NCI-H1417 (cell line): ENCODE measurements around the gene SH2D3C.
A peak's percentile ranks its signal among the peaks of the same experiment; 100 is the strongest.
"Not testable (repeated sequence)": the region's sequence is repeated elsewhere in the genome, so short reads cannot be mapped to it uniquely, and the experiment has no call there.

Source experiments
- DNase-seq, 3 experiments: peaks; one replicate each; lab custom pipeline; 2025; lab: John Stamatoyannopoulos, UW

SH2D3C gene

DNA sequence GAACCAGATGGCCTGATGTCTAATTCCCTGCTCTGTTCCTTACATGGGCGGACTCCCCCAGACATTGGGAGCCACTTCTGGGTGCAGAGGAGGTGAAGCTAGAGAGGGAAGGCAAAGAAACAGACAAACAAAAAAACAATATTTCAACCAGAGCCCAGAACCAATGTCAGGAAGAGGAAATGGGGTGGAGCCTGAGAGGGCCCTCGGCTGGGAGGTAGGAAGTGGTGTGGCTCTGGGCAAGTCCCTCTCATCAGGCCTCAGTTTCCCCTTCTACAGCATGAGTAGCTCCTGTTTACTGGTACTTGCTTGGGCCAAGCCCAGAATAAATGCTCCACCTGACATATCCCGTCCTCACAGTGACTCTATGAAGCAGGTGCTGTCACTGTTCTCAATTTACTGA lies 11.1 kb downstream of the SH2D3C start:
- no peak for DNase-seq

DNA sequence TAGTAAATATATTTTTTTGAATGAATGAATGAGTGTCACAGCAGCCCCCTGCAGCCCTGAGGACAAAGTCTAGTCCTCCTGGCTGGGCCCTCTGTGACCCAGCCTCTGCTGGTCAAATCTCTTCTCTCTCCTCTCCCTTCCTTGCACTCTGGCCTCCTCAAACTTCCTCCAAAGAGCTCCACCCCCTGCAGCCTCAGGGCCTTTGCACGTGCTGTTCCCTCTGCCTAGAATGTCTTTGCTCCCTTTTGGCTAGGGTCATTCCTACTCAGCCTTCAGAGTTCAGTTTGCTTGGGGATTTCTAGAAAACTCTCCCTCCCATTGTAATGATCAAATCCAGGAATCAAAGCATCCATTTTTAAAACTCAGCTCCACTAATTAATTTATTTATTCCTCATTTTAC lies 13.0 kb downstream of the SH2D3C start:
- DNase-seq, result no peak

DNA sequence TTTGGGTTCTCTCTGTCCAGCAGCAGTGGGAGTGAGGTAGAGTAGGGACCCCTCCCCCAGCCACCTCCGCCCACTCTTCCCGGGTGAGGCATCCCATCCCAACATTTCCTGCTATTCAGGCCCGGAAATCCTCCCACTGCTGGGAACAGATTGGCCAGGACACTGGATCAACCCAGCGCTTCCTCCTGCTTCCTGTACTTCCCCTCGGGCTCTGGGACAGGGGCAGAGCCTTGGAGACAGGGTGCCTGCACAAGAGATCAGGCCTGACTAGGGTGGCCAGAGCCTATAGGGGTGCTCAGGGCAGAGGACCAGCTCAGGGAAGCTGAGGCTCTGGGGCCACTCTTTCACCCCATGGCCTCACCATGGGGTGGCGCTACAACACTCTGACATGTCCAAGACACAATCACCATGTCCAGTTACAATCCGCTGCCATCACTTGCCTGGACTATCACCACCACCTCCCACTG lies 14.5 kb downstream of the SH2D3C start:
- DNase-seq, result no peak

DNA sequence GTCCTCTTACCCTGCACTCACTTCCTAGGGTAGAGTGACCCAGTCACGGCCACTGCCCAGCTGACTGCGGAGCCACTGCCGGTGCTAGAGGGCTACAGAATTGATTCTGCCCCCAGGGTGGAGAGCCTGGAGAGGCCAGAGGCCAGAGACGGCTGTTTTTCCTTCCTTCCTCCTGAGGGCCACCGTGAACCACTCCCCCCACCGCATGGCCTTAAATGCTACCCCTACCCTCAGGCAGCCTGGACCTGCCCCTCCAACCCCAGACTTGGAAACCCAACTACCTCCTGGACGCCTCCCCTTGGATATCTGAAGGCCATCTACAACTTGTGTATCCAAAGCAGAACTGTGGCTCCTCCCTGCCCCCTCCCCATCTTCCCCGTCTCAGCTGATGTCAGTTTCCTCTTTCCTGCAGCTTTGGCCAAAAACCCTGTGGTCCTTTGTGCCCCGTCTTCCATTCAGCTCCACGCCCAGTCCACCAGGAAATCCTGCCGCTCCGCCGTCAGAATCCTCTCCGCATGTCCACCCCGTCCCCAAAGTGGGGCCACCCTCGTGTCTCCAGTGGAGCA lies 16.3 kb downstream of the SH2D3C start:
- DNase-seq, result no peak

DNA sequence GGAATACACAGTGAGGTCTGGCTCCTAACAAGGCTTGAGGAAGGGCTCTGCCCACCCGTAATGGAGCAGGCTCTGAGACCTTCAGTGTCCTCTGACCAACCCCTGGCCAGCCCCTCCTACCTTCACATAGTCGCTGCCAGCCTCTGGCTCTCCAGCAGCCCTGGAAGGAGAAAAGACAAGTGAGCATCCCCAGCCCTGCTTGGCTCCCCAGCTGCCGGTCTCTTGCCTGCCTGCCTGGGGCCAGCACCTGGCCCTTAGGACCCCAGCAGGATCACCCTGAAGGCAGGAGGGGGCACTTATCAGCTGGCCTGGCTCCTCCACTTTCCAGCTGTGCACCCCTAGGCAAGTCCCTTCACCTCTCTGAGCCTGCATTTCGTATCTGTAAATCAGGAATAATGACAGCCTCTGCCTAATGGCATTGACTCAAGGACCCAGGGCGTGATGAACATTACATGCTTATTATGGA lies 16.9 kb downstream of the SH2D3C start:
- peak in 1 of 3 experiments; percentile 27 for DNase-seq

DNA sequence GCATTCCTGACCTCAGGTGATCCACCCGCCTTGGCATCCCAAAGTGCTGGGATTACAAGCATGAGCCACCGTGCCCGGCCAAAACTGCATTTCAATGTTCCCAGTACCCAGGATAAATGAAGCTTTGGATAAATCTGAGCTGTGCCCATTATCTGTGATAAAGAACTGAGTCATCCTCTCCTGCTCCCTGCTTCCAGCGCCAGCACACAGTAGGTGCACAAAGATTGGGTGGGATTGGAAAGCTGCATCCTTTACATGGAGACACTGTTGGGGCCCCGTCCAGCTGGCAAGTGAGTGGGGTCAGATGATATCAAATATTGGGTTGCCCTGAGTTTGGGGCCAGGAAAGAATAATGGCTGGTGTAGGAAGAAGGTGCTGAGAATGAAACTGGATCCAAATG lies 17.4 kb downstream of the SH2D3C start:
- no peak for DNase-seq

DNA sequence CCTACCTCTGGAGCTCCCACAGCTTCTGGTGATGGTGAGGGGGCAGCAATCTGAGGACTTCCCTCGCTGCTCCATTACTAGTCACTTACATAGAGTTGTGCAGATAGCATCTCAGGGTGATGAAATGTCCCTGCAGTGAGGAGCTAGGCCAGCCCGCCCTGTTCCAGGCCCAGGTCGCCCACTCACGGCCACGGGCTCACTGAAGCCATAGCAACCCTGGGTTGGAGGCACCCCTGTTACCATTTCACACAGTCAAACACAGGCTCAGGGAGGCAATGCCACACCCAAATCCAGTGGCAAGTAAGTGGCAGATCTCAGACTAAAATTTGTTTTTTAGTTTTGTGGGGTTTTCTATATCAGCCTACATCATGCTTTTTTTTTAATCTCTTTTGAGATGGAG lies 19.6 kb downstream of the SH2D3C start:
- DNase-seq, result no peak

DNA sequence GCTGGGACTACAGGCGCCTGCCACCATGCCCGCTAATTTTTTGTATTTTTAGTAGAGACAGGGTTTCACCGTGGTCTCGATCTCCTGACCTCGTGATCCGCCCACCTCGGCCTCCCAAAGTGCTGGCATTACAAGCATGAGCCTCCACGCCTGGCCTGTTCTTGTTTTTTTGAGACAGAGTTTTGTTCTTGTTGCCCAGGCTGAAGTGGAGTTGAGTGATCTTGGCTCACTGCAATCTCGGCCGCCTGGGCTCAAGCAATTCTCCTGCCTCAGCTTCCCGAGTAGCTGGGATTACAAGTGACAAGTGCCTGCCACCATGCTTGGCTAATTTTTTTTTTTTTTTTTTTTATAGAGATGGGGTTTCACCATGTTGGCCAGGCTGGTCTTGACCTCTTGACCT lies 21.7 kb downstream of the SH2D3C start:
- DNase-seq, result not testable (repeated sequence)

DNA sequence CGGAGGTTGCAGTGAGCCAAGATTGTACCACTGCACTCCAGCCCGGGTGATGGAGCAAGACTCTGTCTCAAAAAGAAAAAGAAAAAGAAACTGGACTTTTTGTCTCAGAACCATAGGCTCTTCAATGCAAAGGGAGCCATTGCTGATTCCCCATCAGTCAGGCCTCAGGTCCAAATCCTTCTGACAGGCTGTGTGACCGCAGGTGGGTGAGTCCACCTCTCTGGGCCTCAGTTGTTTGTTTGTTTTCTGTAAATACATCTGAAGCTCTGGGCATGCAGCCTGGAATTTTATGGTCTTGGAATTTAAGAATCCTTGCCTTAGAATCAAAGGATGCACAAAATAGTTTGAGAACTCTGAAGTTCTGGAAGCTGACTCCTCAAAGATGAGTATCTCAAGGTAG lies 22.2 kb downstream of the SH2D3C start:
- DNase-seq, result no peak

DNA sequence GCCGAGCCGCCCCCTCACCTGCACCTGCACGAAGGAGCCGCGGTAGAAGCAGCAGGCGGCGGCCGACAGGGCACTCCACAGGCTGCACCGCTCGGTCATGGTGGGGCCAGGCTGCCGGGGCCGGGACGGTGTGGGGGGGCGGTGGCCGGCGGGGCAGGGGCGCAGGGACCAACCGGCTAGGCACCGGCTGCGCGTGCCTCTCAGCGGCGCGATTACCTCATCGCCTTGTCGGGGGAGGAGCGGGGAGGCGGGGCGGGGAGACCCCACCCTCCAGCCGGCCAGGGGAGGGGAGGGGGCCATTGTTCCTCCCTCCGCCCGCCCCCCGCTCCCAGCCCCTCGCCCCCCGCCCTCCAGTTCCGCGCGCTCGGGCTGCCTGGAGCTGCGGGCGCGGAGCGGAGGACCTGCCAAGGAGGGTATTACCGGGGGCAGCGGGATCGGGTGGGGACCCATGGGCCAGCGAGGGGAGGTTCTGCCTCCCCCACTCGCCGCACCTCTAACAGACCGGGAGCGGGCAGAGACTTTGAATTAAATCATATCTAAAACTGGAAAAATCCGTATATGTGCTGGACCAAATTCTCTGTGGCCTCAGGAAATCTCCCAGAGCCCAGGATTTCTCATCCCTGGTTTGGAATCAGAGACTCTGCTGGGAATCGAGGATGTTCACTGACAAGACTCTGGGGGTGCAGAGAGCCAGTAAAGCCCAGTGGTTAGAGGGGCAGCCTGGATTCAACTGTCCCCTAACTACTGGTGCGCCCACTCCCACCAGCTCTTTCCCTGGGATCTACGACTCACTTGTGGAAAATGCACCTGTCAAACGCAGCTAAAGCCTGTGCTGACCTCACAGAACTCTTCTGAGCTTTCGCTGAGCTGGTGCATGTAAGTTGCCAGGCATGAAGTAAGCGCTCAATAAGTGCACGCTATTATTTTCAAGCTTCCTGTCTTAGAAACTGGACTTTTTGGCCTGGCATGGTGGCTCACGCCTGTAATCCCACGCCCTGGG lies 23.1 kb downstream of the SH2D3C start:
- peak in 2 of 3 experiments; percentile 57 to 63 for DNase-seq

DNA sequence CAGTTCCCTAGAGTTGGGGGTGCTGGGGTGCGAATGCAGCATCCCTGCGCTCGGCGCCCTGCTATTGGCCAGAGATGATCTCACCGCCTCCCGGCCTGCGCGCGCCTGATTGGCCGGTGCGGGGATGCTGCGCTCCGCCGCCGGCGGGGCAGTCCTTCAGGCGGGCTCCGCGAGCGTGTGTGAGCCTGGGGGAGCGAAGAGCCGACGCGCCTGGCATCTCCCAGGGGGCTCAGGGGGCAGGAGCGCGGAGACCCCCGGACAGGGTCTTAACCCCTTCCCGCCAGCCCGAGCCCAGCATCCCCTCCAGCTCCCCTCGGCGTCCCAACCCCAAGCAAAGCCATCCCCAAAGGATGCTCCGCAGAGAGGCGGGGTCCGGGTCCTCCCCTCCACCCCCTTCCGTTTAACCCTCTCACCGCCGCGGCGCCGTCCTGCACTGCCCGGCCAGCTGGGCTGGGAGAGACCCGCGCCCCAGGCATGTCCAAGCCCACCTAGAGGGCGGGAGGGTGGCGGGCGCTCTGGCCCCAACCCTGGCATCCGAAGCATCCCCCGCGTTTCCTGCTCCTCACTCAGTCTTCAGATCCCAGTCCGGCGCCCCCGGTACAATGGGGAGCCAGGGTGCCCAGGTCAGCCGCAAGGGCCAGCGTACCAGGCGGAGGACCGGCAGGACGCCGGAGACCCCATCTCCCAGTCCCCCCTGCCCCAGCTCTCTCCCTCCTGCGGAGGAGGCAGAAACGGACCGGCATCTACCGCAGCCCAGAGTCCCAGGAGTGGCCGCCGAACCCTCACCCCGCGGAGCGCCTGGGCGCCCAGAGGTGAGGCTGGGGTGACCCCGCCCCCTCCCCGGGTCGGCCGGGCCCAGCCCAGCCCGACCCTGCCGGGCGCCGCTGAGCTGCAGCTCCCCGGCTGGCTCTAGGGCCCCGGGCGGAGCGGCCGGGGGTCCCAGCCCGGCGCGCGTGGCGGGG lies 24.1 kb downstream of the SH2D3C start:
- peak; percentile 1 to 77 (median 69) for DNase-seq

DNA sequence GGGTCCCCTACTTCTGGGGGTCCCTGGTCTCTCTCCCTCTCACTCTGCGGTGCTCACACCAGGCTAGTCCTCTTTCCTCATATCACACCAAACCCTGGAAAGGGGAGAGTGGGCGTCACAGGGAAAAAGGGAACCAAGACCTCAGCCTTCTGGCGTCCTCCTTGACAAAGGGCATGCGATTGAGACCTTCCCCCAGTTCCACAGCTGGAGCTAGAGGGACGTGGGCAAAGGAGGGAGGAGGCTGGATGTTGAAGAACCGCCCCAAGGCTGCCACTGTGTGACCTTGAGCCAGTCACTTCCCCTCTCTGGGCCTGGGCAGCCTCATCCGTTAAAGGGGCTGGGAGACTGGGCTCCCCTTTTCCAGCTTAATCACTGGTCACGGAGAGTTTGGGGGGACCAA lies 24.8 kb downstream of the SH2D3C start:
- DNase-seq, result no peak

DNA sequence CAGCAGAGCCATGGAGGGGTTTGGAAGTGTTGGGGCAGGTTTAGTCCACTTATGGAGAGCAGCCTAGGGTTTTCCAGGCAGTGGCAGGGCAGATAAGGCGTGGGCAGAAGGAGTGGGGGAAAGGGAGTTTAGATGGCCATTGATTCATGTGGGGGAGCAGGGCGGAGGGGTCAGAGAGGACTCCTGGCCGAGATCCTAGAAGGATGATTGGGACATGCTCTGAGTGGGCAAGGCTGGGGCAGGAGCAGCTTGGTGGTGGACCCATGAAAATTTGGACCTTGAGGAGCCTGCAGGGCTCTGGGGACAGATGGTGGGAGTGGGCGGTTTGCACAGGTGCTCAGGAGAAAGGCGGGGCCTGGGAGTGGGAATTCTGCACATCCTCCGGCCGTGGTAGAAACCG lies 25.3 kb downstream of the SH2D3C start:
- DNase-seq, result no peak

DNA sequence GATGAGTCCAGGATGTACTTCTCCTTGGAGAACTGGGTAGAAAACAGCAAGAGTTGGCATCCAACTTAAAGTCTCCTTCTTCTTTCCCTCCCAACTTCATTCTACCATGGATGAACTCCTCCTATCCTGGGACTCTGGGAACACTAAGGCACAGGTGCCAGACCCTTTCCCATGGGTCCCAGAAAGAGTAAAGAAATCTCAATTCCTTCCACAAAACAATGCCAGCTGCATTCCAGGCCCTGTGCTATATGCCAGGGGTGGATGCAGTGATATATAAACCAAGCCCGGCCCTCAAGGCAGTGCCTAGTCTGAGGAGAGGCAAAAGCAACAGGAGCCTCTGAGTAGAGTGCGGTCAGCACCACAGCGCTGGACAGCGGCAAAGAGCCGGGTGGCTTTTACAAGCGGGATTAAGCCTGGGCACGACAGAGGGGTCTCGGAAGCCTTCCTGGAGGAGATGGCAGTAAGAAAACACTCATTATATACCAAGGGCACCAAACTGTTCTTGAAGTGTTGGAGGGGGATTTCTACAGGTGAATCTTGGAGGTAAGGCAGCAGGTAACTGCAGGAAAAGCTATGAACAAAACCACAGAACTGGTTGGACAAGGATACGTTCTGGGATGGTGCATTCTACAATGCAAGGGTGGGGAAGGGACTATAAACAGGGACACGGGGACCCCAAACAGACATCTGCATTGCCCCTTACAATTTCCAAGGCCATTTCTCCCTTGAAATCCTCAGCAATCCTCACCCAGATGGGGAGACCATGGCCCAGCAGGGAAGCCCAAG lies 27.0 kb downstream of the SH2D3C start:
- no peak for DNase-seq

DNA sequence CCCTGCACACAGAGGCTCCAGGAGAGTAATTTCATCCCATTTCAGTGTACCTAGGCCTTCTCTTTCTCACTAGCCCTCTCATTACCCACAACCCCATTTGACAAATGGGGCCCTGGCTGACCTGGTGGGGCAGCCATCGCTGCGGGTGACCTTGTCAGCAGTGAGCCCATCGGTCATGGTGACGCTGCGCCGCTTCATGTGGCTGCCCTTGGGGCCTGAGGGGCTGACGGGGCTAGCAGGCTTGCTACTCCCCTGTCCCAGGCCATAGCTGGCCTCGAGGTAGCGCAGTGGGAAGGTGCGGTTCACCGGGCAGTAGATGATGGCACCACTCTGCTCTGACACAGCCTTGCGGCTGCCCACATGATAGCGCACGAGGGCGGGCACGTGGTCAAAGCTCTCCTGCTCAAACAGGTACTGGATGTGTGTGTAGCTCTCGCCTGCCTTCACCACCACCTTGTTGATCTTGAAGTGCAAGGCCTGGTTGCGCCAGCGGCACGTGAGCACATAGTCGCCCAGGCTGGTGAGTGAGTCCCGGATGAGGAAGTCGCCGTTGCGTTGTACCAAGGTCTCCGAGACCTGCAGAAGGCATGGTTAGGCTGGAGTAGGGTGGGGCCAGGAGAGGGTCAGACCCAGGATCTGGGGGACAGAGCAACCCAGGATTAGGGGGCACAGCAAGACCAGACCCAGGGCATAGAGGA lies 29.2 kb downstream of the SH2D3C start:
- no peak for DNase-seq

DNA sequence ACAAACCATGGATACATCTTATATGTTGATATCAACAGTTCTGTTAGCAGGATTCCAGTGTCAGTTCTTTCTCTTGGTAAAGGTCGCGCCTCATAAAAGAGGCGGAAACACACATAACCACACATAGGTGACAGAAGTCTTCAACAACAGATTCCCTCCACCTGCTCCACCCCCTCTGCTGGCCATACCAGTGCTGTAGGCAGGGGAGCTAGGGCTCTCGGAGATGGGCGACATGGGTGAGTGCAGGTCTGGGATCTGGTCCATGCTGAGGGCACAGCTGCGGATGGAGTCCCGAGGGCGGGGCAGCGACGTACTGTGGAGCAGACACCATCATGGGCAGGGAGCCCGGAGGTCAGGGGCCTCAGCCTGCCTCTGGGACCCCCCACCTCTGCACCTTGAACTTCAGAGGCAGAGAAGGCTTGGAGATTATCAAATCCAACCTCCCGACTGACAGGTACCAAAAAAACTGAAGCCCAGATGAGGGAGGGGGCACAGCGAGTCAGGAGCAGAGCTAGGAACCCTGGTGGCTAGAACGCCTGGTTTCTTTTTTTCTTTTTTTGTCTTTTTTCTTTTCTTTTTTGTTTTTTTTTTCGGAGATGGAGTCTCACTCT lies 31.4 kb downstream of the SH2D3C start:
- no peak for DNase-seq

DNA sequence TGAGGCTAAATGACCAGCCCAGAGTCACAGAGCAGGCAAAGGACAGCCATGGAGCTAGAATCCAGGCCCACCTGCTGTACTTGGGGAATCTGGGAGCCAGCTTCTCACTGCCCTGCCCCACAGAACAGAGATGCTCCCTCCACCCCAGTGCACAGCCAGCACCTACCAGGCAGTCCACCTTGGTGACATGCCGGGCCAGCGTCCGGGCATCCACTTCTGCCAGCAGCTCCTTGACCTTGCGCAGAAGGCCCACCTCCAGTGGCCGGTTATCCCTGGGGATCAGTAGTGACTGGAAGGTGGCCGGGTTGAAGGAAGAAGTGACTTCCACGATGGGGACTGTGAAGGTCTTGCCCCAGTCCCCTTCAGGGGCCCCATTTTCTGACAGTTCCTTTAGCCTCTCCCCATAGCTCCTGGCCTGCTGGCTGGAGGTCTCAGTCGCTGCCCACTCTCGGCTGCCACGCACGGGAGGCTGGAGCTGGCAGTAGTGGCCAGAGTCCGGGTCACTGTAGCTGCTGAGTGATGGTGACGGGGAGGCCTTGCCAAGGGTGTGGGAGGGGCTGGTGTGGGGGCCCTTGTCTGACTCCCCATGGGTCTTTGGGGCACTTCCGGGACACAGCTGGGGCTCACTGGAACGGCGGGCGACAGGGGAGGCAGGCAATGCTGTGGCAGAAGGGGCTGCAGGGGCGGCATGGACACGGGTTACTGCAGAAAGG lies 33.9 kb downstream of the SH2D3C start:
- no peak for DNase-seq

DNA sequence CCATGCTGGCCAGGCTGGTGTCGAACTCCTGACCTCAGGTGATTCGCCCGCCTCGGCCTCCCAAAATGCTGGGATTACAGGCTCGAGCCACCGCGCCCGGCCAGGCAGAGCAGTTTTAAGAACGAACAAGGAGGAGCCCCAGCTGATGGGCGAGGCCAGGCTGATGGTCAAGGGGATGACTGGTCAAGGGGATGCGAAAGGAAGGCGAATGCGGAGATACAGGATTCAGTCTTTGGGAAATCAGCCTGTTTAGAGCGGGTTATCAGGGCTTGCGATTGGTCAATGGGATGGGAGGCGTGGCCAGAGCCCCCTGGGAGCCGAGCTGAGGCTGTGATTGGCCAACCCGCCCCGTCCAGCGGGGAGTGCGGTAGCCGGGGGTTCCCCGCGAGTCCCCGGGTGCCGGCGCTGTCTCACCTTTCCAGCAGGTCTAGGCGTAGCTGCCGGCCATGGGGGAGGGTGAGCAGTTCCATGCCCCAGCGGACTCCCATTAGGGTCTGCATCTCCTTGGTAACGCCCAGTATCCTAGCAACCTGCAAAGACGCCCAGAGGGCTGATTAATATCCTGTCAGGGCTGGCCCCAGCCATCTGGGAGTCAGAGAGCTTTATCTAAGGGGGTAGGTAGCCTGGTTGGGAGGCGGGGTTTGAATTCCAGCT lies 35.9 kb downstream of the SH2D3C start:
- DNase-seq, result peak; percentile 31 to 78 (median 61)
